Measurements from ENCODE around the gene COL9A3. TPM values are rescaled to one million over a fixed set of nuclear protein-coding genes. Genes with fewer than 3 reads are reported as not detected.

COL9A3 gene
- total RNA-seq, 1 experiment from 2014 or later = 2.0 TPM

DNA sequence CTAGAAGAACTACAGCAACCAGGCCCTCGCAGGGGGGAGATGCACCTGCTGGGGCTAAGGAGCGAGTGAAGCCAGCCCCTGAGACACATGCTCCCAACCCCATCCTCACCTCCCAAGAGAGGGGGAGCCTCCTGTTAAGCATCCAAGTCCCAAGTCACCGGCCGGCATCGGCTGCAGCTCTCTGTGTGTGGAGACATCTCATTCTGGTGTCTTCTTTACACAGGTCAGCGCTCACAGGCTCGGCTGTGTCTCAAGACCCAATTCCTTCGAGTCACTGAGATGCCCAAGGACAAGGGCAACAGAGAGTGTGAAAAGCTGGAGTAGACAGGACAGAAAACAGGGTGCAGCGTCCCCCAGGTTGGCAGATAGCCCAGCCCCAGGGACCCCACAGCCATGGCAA lies 41.6 kb upstream of the COL9A3 start:
- no peak for DNase-seq
- H3K27ac ChIP-seq = no peak overlapping the region
- H3K27me3 ChIP-seq = peaks cover 46% of the 10 kb centered on the region
- no peaks in the 10 kb centered on the region for H3K9me3 ChIP-seq (replicated peaks)
- H3K4me1 ChIP-seq = peaks cover 30% of the 10 kb centered on the region
- H3K36me3 ChIP-seq = no peaks in the 10 kb centered on the region
- H3K4me3 ChIP-seq = no peak overlapping the region

DNA sequence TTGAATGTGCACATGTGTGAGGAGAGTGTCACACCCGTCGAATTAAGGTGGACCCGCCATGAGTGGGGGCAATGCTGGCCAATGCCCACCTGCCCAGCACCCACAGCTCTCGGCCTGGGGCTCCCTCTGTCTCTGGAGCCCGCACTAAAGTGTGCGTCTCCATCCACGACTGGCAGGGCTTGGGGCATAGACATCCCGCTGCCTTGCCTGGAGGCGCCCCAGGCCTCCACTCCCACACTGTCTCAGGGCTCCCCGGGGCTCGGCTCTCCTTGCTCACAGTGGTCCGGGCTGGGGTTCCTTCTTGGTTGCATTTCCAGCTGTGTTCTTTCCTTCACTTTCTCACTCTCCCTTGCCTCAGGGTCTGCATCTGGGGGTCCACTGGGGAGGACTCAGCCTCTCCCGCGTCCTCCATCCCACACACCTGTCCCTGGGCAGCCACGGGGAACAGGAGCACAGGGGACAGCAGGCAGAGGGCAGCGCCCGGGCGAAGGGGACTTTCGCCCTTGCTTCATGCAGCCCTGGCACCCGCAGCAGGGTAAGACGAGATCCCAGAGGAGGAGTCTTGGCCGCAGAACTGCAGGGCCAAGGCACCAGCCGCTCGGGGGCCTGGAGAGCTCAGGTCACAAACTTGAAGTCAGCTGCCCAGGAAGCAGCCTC lies 40.7 kb upstream of the COL9A3 start:
- peaks cover 40% of the 10 kb centered on the region for H3K27me3 ChIP-seq
- no peak overlapping the region for H3K27ac ChIP-seq
- no peak for DNase-seq
- H3K36me3 ChIP-seq = no peaks in the 10 kb centered on the region
- H3K4me1 ChIP-seq = peaks cover 30% of the 10 kb centered on the region
- H3K9me3 ChIP-seq (replicated peaks) = no peaks in the 10 kb centered on the region
- no peak overlapping the region for H3K4me3 ChIP-seq

DNA sequence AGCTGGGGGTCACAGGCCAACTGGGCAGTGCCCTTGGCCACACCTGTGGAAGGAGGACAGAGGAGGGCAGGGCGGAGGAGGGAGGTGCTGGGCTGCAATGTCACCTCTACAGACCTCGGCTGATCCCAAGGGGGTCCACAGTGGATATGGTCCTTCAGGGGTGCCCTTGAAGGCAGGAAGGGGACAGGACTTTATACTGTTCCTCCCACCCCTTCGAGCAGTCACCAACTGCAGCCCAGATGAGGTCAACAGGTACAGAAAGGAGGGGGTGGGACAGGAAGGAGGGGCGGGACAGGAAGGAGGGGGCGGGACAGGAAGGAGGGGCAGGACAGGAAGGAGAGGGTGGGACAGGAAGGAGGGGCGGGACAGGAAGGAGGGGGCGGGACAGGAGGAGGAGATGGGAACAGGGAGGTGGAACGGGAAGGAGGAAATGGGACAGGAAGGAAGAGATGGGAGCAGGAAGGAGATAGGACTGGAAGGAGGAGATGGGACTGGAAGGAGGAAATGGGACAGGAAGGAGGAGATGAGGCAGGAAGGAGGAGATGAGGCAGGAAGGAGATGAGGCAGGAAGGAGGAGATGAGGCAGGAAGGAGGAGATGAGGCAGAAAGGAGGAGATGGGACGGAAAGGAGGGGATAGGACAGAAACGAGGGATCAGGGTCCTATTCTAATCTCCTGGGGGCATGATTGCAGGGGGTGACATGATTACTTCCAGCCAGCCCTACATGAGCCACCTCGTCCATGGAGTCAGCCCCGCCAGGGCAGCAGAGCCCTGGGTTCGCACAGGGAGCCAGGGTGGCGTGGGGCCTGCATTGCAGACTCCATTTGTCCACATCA lies 39.9 kb upstream of the COL9A3 start:
- DNase-seq = peak; percentile 94
- Histone ChIP-seq H3K27ac (peak overlapping the region; percentile 64), H3K4me3 (peak overlapping the region; percentile 39), H3K4me1 (peaks cover 30% of the 10 kb centered on the region), H3K27me3 (peaks cover 38% of the 10 kb centered on the region), H3K36me3 (no peaks in the 10 kb centered on the region), H3K9me3 (replicated peaks) (no peaks in the 10 kb centered on the region)

DNA sequence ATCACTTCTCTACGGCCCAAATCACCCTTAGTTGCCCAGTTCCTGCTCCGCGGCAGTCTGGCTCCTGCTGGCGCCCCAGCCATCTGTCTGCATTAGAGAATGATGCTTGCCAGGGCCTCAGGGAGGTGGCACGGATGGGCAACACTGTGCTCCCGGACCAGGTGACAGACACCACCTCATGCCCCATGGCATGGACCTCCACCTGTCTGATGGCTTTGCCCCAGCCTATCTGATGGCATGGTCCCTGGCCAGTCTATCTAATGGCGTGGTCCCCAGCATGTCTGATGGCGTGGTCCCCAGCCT lies 39.4 kb upstream of the COL9A3 start:
- no peaks in the 10 kb centered on the region for H3K36me3 ChIP-seq
- peak in 1 of 2 experiments; percentile 81 for DNase-seq
- H3K9me3 ChIP-seq (replicated peaks) = no peaks in the 10 kb centered on the region
- peak overlapping the region; percentile 39 for H3K4me3 ChIP-seq
- peaks cover 38% of the 10 kb centered on the region for H3K27me3 ChIP-seq
- H3K4me1 ChIP-seq = peaks cover 26% of the 10 kb centered on the region
- peak overlapping the region; percentile 64 for H3K27ac ChIP-seq

DNA sequence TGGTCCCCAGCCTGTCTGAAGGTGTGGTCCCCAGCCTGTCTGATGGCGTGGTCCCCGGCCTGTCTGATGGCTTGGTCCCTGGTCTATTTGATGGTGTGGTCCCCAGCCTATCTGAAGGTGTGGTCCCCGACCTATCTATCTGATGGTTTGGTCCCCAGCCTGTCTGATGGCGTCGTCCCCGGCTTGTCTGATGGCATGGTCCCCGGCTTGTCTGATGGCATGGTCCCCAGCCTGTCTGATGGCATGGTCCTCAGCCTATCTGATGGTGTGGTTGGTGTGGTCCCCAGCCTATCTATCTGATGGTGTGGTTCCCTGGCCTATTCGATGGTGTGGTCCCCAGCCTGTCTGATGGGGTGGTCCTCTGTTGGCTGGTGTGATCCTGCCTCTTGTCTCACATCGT lies 38.8 kb upstream of the COL9A3 start:
- H3K36me3 ChIP-seq = no peaks in the 10 kb centered on the region
- no peak overlapping the region for H3K4me3 ChIP-seq
- H3K4me1 ChIP-seq = peaks cover 20% of the 10 kb centered on the region
- H3K27me3 ChIP-seq = peaks cover 38% of the 10 kb centered on the region
- DNase-seq = no peak
- H3K9me3 ChIP-seq (replicated peaks) = no peaks in the 10 kb centered on the region
- no peak overlapping the region for H3K27ac ChIP-seq

DNA sequence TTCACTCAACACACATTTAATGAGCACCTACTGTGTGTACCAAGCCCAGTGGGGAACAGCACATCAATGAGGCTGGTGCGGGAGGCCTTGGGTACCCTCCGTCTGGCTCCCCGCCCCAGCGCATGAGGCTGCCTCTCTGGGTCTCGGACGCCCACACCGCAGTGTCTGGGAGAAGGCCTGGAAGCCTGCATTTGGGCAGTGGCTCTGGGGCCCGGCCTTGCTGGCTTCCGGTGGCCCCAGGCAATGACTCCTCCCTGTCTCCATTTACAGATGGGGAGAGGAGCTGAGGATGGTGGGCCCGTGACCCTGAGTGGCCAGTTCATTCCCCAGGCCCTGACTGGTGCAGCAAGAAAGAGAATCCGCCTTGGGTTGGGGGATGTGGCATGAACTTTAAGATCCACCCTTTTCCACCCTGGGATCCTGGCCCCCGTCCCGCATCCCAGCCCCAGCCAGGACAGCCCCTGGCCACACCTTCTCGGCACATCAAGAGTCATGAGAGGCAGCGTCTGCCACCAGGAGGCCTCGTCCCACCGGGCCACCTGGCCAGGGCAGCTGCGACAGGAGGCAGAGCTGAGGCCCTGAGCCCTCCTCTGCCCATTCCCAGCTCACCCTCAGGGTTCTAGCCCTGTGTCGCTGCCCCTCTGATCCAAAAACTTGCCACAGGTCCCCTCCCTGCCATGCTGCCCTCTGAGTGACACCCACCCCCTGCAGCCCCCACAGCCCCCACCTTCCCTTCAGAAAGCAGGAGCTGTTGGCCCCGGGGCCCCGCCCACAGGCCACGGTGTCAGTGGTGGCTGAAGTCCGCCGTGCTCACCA lies 38.0 kb upstream of the COL9A3 start:
- Histone ChIP-seq H3K27me3 (peaks cover 34% of the 10 kb centered on the region), H3K27ac (no peak overlapping the region), H3K4me3 (no peak overlapping the region), H3K4me1 (peaks cover 13% of the 10 kb centered on the region), H3K9me3 (replicated peaks) (no peaks in the 10 kb centered on the region), H3K36me3 (no peaks in the 10 kb centered on the region)
- no peak for DNase-seq

DNA sequence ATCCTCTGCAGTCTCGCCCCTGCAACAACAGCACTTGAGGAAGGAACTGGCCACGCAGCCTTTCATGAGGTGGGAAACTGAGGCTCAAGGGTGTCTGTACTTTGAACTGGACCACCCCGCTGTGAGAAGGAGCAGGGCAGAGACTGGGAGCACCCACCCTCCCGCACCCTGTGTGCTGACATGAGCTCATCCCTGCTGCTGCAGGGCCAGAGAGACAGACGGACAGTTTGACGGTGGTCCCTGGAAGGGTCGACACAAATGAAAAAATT lies 37.5 kb upstream of the COL9A3 start:
- H3K27ac ChIP-seq = no peak overlapping the region

DNA sequence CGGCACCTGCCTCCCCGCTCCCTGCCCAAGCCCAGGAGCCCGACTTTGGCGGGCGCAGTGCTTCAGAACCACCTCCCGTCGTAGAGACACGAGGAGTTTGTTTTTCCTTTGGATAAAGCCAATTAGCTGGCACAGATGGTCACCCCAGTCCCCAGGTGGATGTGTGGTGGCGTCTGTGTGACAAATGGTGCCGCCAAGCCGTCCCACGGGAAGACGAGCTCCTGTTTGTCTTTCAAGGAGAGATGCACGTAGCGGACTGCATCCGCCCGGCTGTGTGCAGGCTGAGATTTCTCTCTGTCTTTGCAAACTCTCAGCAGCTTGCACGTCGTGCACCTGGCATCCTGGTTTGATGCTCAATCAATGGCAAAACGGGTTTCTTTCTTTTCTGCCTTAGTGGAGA lies 36.6 kb upstream of the COL9A3 start:
- H3K27me3 ChIP-seq = peaks cover 31% of the 10 kb centered on the region

More for the DNA sequence above, 37.5 kb upstream of the COL9A3 start:
- Histone ChIP-seq H3K36me3 (no peaks in the 10 kb centered on the region), H3K4me3 (no peak overlapping the region), H3K4me1 (peaks cover 7% of the 10 kb centered on the region), H3K27me3 (peaks cover 34% of the 10 kb centered on the region), H3K9me3 (replicated peaks) (no peaks in the 10 kb centered on the region)
- no peak for DNase-seq

DNA sequence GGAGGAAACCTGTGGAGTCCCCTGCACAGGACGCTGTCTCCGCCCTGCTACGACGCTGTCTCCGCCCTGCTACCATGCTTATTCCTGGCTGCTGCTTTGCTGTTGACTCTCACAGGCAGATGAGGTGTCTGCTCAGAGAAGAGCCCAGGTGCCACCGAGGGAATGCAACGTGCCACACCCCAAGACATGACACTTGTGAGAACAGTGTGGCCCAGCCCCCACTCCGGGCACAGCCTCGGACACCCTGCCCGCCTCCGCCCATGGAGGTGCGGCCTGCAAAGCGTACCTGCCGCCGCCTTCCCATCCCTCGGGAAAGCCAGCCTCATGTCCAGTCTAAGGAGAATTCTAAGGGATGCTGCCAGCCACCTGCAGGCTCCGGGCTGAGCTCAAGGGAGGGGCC lies 36.2 kb upstream of the COL9A3 start:
- DNase-seq = no peak
- Histone ChIP-seq H3K9me3 (replicated peaks) (no peaks in the 10 kb centered on the region), H3K27me3 (peaks cover 34% of the 10 kb centered on the region), H3K27ac (no peak overlapping the region), H3K4me1 (peaks cover 10% of the 10 kb centered on the region), H3K4me3 (no peak overlapping the region), H3K36me3 (no peaks in the 10 kb centered on the region)

More for the DNA sequence above, 36.6 kb upstream of the COL9A3 start:
- Histone ChIP-seq H3K4me1 (peaks cover 7% of the 10 kb centered on the region), H3K27ac (no peak overlapping the region), H3K9me3 (replicated peaks) (no peaks in the 10 kb centered on the region), H3K36me3 (no peaks in the 10 kb centered on the region), H3K4me3 (no peak overlapping the region)
- no peak for DNase-seq

DNA sequence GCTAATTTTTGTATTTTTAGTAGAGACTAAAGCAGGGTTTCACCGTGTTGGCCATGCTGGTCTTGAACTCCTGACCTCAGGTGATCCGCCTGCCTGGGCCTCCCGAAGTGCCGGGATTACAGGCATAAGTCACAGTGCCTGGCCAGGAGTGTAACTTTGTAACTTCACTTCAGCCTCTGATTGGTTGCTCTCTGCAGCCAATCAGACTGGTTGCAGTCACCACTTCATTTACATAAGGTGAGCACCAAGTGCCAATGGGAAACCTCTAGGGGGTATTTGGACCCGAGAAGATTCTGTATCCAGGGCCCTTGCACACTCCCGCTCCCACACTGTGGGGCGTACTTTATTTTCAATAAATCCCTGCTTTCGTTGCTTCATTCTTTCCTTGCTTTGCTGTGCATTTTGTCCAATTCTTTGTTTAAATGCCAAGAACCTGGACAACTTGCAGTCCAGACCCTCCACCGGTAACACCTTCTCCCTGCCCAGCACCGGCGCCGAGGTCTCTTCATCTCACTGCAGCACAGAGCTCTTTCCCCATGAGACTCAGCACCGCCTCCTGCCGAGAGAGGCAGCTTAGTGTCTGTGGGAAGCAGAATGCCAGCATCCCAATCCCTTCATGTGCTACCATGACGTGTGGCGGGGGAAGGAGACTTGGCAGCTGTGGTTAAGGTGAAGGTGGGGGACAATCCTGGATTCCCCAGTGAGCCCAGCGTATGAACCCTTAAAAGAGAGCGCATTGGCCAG lies 34.5 kb upstream of the COL9A3 start:
- Histone ChIP-seq H3K9me3 (replicated peaks) (no peaks in the 10 kb centered on the region), H3K27me3 (peaks cover 45% of the 10 kb centered on the region), H3K4me3 (no peak overlapping the region), H3K27ac (no peak overlapping the region), H3K36me3 (no peaks in the 10 kb centered on the region), H3K4me1 (peaks cover 17% of the 10 kb centered on the region)
- DNase-seq = peak in 1 of 2 experiments; percentile 51

DNA sequence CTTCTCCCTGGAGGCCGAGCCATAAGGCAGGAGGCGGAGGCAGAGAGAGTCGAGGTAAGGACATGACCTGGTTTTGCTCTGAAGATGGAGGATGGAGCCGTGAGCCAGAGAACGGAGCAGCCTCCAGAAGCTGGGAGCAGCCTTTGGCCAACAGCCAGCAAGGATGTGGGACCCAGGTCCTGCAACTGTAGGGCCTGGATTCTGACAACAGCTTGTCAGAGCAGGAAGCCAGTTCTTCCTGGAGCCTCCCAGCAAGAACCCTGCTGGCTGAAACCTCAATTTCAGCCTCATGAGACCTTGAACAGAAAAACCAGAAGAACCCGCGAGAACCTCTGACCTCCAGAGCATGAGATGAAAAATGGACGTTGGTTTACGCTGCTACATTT lies 34.0 kb upstream of the COL9A3 start:
- peaks cover 14% of the 10 kb centered on the region for H3K4me1 ChIP-seq
- peaks cover 45% of the 10 kb centered on the region for H3K27me3 ChIP-seq
- no peaks in the 10 kb centered on the region for H3K36me3 ChIP-seq
- no peak overlapping the region for H3K4me3 ChIP-seq
- no peaks in the 10 kb centered on the region for H3K9me3 ChIP-seq (replicated peaks)
- no peak for DNase-seq
- no peak overlapping the region for H3K27ac ChIP-seq

DNA sequence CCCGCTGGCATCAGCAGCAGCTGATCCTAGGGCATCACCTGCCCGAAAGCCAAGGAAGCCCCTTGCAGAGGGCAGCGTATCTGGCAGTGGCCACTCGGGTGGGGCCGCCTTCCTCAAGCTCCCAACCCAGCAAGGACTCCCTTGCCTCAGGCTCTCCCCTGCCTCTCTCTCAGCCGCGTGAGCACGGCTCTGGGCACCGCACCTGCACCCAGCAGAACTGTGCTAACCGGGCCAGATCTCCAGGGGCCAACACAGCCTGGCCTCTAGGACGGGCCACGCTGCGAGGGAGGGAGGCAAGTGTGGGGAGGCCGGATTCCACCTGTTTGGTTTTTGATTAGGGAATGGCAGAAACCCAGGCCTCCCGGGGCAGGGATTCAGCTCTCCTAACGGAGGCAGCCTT lies 32.4 kb upstream of the COL9A3 start:
- no peak overlapping the region for H3K27ac ChIP-seq
- no peaks in the 10 kb centered on the region for H3K9me3 ChIP-seq (replicated peaks)
- no peaks in the 10 kb centered on the region for H3K36me3 ChIP-seq
- peaks cover 49% of the 10 kb centered on the region for H3K27me3 ChIP-seq
- peaks cover 14% of the 10 kb centered on the region for H3K4me1 ChIP-seq
- no peak for DNase-seq
- no peak overlapping the region for H3K4me3 ChIP-seq

DNA sequence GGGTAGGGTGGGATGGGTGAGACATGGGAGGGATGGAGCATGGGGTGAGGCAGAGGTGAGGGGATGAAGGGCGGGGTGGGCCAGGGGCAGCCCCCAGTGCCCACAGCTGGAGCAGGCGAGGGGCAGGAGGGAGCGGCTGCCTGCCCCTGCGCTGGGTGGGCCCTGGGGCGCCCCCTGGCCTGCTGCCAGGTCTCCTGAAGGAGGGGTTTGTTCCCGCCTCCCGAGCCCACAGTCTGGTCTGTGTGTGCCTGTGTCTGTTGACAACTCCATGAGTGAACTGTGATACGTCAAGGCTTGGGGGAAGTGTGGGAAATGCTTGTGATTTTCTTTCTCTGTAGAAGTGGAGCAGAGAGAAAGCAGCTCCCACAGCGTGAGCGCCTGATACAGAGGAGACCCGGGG lies 31.5 kb upstream of the COL9A3 start:
- Histone ChIP-seq H3K27me3 (peaks cover 45% of the 10 kb centered on the region), H3K36me3 (no peaks in the 10 kb centered on the region), H3K9me3 (replicated peaks) (no peaks in the 10 kb centered on the region), H3K4me1 (peaks cover 14% of the 10 kb centered on the region), H3K4me3 (no peak overlapping the region), H3K27ac (no peak overlapping the region)
- peak in 1 of 2 experiments; percentile 53 for DNase-seq

DNA sequence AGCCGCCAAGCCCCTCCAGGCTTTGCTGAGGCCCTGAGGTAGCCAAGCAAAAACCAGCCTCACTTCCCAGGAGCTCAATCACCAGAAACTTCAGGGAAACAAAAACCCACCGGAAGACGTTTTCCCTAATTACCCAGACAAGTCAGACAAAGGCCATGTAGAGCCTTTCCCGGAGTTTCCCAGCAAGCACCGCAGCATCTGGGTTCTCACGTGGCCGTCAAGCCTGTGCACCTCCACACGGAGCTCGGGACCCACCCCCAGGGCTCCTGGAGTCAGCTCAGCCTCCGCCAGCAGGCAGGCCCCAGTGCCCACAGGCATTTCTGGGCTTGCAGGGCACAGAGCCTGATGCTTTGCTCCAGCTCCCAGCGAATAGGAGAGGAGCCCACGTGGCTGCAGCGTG lies 30.7 kb upstream of the COL9A3 start:
- no peak overlapping the region for H3K27ac ChIP-seq
- DNase-seq = peak; percentile 66 to 77
- peak overlapping the region; percentile 28 for H3K4me3 ChIP-seq
- H3K27me3 ChIP-seq = peaks cover 45% of the 10 kb centered on the region
- peaks cover 14% of the 10 kb centered on the region for H3K4me1 ChIP-seq
- H3K9me3 ChIP-seq (replicated peaks) = no peaks in the 10 kb centered on the region
- no peaks in the 10 kb centered on the region for H3K36me3 ChIP-seq

DNA sequence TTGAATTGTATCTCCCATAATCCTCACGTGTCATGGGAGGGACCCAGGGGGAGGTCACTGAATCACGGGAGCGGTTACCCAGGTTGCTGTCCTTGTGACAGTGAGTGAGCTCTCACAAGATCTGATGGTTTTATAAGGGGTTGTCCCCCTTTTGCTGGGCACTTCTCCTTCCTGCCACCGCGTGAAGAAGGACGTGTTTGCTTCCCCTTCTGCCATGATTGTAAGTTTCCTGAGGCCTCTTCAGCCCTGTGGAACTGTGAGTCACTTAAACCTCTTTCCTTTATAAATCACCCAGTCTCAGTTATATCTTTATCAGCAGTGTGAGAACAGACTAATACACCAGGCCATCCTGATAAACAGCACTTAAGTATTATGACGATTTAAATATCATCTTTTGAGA lies 29.5 kb upstream of the COL9A3 start:
- Histone ChIP-seq H3K9me3 (replicated peaks) (no peaks in the 10 kb centered on the region), H3K27me3 (peaks cover 39% of the 10 kb centered on the region), H3K27ac (no peak overlapping the region), H3K4me1 (peaks cover 22% of the 10 kb centered on the region), H3K4me3 (no peak overlapping the region), H3K36me3 (no peaks in the 10 kb centered on the region)
- DNase-seq = no peak

All from SJCRH30 (cell line).